Nephron progenitor cell (in vitro differentiated cells): ENCODE data around the gene SLC5A1.
"Not testable (repeated sequence)": the region's sequence is repeated elsewhere in the genome, so short reads cannot be mapped to it uniquely, and the experiment has no call there.

Source experiments
- DNase-seq: peaks from one replicate; pipeline ENCODE4 v3.0.0; 2021
- H3K27ac Mint-ChIP-seq: 2 replicates; pipeline ENCODE4 v1.8.0; 2021; ENCODE audit warnings: mild to moderate bottlenecking, moderate library complexity, mixed read lengths
- H3K27me3 Mint-ChIP-seq: 2 replicates; pipeline ENCODE4 v1.8.0; 2021; ENCODE audit warnings: mild to moderate bottlenecking, low read depth, mixed read lengths; ENCODE audit not compliant: poor library complexity
- H3K36me3 Mint-ChIP-seq: 2 replicates; pipeline ENCODE4 v1.8.0; 2021; ENCODE audit warnings: low read depth, mixed read lengths
- H3K4me1 Mint-ChIP-seq: 2 replicates; pipeline ENCODE4 v1.8.0; 2021; ENCODE audit warnings: mixed read lengths
- H3K4me3 Mint-ChIP-seq: 2 replicates; pipeline ENCODE4 v1.8.0; 2021; ENCODE audit warnings: mild to moderate bottlenecking, moderate library complexity, mixed read lengths
- H3K9me3 Mint-ChIP-seq: 2 replicates; pipeline ENCODE4 v1.8.0; 2021; ENCODE audit warnings: mild to moderate bottlenecking, moderate library complexity, mixed read lengths
- TF ChIP-seq, protein P1 (sequence below): fragments of 200-600 bp; sonication (generic); IDR thresholded peaks from 2 replicates; pipeline ENCODE4 v1.5.0; 2021; ENCODE audit warnings: antibody characterized with exemption

Gene SLC5A1

DNA sequence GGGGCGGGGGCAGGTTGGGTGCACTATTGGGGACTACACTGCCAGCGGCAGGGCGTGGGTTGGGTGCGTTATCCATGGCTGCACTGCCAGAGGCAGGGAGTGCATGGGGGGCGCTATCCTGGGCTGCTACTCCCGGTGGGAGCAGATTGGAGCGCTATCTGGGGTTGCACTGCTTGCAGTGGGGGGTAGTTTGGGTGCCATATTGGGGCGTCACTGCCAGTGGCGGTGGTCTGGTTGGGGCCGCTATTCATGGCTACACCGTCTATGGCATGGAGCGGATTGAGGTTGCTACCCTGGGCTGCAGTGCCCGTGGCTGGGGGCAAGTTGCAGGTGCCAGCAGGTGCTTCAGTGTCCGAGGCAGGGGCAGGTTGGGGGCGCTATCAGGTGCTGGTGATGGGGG lies 79.8 kb downstream of the SLC5A1 start:
- no peak for DNase-seq
- Mint-ChIP-seq H3K4me1 (no peaks in the 10 kb centered on the region), H3K27me3 (peaks cover 40% of the 10 kb centered on the region), H3K9me3 (no peaks in the 10 kb centered on the region), H3K27ac (no peak overlapping the region), H3K36me3 (no peaks in the 10 kb centered on the region), H3K4me3 (no peak overlapping the region)
- TF ChIP-seq, protein P1, sequence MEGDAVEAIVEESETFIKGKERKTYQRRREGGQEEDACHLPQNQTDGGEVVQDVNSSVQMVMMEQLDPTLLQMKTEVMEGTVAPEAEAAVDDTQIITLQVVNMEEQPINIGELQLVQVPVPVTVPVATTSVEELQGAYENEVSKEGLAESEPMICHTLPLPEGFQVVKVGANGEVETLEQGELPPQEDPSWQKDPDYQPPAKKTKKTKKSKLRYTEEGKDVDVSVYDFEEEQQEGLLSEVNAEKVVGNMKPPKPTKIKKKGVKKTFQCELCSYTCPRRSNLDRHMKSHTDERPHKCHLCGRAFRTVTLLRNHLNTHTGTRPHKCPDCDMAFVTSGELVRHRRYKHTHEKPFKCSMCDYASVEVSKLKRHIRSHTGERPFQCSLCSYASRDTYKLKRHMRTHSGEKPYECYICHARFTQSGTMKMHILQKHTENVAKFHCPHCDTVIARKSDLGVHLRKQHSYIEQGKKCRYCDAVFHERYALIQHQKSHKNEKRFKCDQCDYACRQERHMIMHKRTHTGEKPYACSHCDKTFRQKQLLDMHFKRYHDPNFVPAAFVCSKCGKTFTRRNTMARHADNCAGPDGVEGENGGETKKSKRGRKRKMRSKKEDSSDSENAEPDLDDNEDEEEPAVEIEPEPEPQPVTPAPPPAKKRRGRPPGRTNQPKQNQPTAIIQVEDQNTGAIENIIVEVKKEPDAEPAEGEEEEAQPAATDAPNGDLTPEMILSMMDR: no peak

DNA sequence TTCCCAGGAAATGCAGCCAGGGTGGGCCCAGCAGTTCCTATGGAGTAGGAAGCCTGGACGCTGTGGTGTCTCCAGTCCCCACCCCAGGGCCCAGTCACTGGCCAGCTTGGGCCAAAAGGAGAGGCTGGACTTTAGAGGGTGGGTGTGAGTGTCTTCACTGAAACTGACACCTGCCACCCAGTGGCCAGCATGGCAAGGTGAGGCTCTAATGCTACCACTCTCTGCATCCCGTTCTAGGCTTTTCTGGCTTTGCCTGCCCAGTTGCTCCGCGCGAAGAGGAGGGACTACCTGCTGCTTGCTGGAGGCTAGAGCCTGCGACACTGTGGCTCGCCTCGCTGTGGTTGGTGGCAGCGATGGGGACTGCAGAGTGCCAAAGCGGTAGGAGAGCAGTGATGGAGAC lies 80.6 kb downstream of the SLC5A1 start:
- no peaks in the 10 kb centered on the region for H3K4me1 Mint-ChIP-seq
- no peak overlapping the region for H3K4me3 Mint-ChIP-seq
- no peaks in the 10 kb centered on the region for H3K36me3 Mint-ChIP-seq
- no peak overlapping the region for H3K27ac Mint-ChIP-seq
- TF ChIP-seq, protein P1: no peak
- DNase-seq: peak; percentile 18
- H3K9me3 Mint-ChIP-seq: no peaks in the 10 kb centered on the region
- peaks cover 38% of the 10 kb centered on the region for H3K27me3 Mint-ChIP-seq

DNA sequence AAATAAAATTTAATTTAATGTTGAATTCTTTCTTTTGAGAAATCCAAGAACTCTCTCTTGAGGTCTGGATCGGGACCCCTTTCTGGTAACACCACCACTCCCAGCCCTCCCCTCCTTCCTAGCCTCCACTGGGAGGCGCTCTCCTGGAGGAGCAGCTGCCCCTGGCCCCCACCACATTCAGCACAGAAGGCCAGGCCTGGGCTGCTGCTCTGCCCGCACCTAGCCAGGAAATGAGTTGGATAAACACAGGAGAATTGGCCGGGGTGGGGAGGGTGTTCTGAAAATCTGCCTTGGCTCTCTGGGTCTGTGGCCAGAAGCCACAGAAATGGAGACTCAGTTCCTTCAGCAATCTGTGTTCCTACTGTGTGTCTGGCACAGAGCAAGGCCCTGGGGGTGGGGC lies 84.8 kb downstream of the SLC5A1 start:
- TF ChIP-seq, protein P1: peak; percentile 21
- H3K27ac Mint-ChIP-seq: no peak overlapping the region
- H3K4me3 Mint-ChIP-seq: no peak overlapping the region
- no peaks in the 10 kb centered on the region for H3K4me1 Mint-ChIP-seq
- H3K36me3 Mint-ChIP-seq: no peaks in the 10 kb centered on the region
- peaks cover 26% of the 10 kb centered on the region for H3K27me3 Mint-ChIP-seq
- DNase-seq: no peak
- no peaks in the 10 kb centered on the region for H3K9me3 Mint-ChIP-seq

DNA sequence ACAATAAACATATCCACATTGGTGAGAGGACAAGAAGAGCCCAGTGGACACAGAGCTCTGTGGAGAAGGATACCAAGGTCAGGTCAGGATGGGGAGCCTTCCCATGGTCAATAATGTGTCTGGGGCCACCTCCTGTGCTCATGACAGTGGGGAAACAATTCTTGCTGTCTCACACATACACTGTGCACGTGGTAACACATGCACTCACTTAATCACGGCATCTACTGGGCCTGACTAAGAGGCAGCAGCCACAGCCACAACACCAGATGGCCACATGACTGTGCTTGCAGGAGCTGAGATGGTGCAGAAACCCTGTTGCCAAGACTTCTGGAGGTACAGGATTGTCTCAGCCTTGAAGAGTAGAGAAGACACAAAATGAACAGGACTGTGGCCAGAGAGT lies 87.4 kb downstream of the SLC5A1 start:
- Mint-ChIP-seq H3K9me3 (no peaks in the 10 kb centered on the region), H3K4me1 (no peaks in the 10 kb centered on the region), H3K4me3 (no peak overlapping the region), H3K36me3 (no peaks in the 10 kb centered on the region), H3K27me3 (peaks cover 13% of the 10 kb centered on the region), H3K27ac (no peak overlapping the region)
- TF ChIP-seq, protein P1: no peak
- no peak for DNase-seq

DNA sequence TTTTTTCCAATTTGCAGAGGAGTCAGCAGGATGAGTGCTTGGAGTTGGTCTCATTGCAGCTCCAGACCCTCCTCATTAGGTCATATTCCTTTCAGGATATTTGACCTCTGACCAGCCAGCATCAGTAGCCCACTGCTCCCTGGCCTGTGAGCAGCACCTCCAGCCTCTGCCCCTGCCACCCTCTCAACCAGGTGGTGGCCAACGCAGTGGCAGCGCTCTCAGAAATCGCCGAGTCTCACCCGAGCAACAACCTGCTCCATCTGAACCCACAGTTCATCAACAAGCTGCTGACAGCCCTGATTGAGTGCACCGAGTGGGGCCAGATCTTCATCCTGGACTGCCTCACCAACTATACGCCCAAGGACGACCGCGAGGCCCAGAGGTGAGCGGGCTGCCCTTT lies 89.1 kb downstream of the SLC5A1 start:
- no peaks in the 10 kb centered on the region for H3K9me3 Mint-ChIP-seq
- peaks cover 16% of the 10 kb centered on the region for H3K27me3 Mint-ChIP-seq
- no peak overlapping the region for H3K27ac Mint-ChIP-seq
- DNase-seq: no peak
- TF ChIP-seq, protein P1: no peak
- H3K36me3 Mint-ChIP-seq: no peaks in the 10 kb centered on the region
- H3K4me1 Mint-ChIP-seq: no peaks in the 10 kb centered on the region
- H3K4me3 Mint-ChIP-seq: no peak overlapping the region

DNA sequence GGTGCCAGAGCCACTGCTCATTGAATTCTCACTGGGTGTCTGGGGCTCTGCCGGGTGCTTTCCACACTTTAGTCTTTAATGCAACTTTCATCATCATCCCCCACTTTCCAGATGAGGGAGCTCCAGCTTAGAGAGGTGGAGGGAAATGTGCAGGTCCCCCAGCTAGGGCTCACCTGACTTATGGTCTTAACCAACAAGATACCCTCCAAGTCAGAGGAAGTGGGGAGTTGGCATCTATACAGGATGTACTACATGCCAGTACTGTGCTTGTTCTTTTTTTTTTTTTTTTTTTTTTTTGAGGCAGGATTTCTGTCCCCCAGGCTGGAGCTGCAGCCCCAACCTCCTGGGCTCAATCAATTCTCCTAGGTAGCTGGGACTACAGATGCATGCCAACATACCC lies 89.7 kb downstream of the SLC5A1 start:
- TF ChIP-seq, protein P1: no peak
- Mint-ChIP-seq H3K4me1 (no peaks in the 10 kb centered on the region), H3K27me3 (peaks cover 16% of the 10 kb centered on the region), H3K4me3 (no peak overlapping the region), H3K36me3 (no peaks in the 10 kb centered on the region), H3K27ac (no peak overlapping the region), H3K9me3 (no peaks in the 10 kb centered on the region)
- no peak for DNase-seq

DNA sequence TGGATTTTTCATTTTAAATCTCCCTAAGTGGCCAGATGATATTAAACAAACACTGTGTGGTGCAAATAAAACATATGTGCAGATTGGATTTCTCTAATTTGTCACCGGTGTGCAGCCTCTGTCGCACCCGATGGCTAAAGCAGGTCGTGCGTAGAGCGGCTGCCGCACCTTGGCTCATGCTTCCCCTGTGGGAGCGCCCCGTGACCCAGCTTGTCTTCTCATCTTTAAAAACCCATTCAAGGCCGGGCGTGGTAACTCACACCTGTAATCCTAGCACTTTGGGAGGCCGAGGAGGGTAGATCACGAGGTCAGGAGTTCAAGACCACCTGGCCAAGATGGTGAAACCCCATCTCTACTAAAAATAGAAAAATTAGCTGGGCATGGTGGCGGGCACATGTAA lies 91.7 kb downstream of the SLC5A1 start:
- H3K27me3 Mint-ChIP-seq: peaks cover 14% of the 10 kb centered on the region
- not testable (repeated sequence) for DNase-seq, H3K4me1 Mint-ChIP-seq, H3K4me3 Mint-ChIP-seq, H3K27ac Mint-ChIP-seq, H3K9me3 Mint-ChIP-seq, H3K36me3 Mint-ChIP-seq

DNA sequence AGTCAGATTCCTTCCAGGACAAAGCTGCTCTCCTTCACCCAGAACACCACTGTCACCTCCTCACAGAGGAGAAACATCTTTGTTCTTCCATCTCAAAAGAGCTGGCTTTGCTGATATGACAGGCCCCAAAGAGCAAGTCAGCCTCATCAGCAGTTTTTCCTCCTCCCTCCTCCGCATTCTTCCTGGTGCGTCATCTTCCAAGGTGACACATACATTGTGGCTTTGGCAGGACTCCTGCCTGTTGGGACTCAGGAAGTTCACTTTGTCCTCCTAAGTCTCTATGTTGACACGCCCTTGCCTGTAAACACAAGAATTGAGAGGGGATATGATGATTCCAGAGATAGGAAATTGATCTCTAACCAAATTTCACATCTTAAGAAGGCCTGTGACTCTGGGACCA lies 92.9 kb downstream of the SLC5A1 start:
- H3K27ac Mint-ChIP-seq, H3K36me3 Mint-ChIP-seq, DNase-seq, H3K4me3 Mint-ChIP-seq, H3K4me1 Mint-ChIP-seq, H3K9me3 Mint-ChIP-seq: not testable (repeated sequence)
- peaks cover 12% of the 10 kb centered on the region for H3K27me3 Mint-ChIP-seq

DNA sequence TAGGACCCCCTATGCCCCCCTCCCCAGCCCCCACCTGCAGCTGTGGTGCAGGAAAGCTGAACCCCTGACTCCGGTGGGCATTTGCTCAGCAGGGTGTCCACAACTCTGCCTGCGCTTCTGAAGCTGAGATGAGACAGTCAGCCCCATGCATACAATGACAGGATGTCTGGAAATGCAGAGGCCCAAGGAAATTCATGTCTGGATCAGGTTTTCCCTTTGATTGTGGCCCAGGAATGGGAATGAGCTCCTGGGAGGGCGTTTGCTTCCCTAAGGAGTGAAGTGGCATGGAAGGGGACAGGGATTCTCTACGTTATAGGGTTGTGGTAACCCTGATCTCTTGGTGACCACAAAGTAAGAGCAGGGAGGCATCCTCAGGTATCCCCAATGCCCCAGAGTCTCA lies 93.8 kb downstream of the SLC5A1 start:
- not testable (repeated sequence) for H3K36me3 Mint-ChIP-seq, H3K27ac Mint-ChIP-seq, H3K4me3 Mint-ChIP-seq, H3K9me3 Mint-ChIP-seq, H3K4me1 Mint-ChIP-seq, DNase-seq
- H3K27me3 Mint-ChIP-seq: peaks cover 11% of the 10 kb centered on the region
